ENCODE measurements around the gene GABRB1. TPM values are rescaled to one million over a fixed set of nuclear protein-coding genes. Genes with fewer than 3 reads are reported as not detected.

The GABRB1 gene
- total RNA-seq, 1 experiment from 2014 or later = not detected

GRCh38 chr4:47386561-47387235, 355.3 kb downstream of the GABRB1 start:
- H3K4me3 ChIP-seq (ENCODE audit: low read length) = no peak overlapping the region
- no peak overlapping the region for H3K9ac ChIP-seq (ENCODE audit: low read length)
- TF ChIP-seq CTCF (conservative IDR thresholded peaks at IDR 0.05; ENCODE audit: low read depth, low read length) (no peak), EZH2phosphoT487 (IDR thresholded peaks at IDR 0.05; ENCODE audit: borderline replicate concordance, low read length) (no peak), EZH2 (IDR thresholded peaks at IDR 0.05; ENCODE audit: low read length, unreplicated experiment) (no peak)
- CTCF ChIA-PET = no interaction called here
- no peak overlapping the region for H2AFZ ChIP-seq (ENCODE audit: low read length)
- BruUV-seq (replicated peaks) = no TSS peak
- no peaks in the 10 kb centered on the region; the same call in 1 of the 2 replicates for H3K36me3 ChIP-seq (ENCODE audit: low read depth, low read length)
- 0 out of 2 replicates have a peak, but pooled peaks cover 4% of the 10 kb centered on the region for H3K27me3 ChIP-seq (ENCODE audit: low read length)
- POLR2A ChIA-PET (ENCODE audit: unreplicated experiment) = no interaction called here
- ATAC-seq (no peak), DNase-seq (no peak)
- H3K9me2 ChIP-seq (replicated peaks; ENCODE audit: low read length) = no peaks in the 10 kb centered on the region
- H3K27ac ChIP-seq (ENCODE audit: low read length) = no peak overlapping the region
- H3K4me2 ChIP-seq (ENCODE audit: low read length) = no peak overlapping the region
- H3F3A ChIP-seq (ENCODE audit: low read length, unreplicated experiment) = no peaks in the 10 kb centered on the region
- no peaks in the 10 kb centered on the region for H3K4me1 ChIP-seq (ENCODE audit: insufficient read depth, low read length)
- intact Hi-C loops (cut with micrococcal nuclease) = no loop called here
- H4K20me1 ChIP-seq (ENCODE audit: low read length) = no peaks in the 10 kb centered on the region
- H3K79me2 ChIP-seq (ENCODE audit: low read length) = no peaks in the 10 kb centered on the region
- H3K9me3 ChIP-seq (ENCODE audit: low read length) = no peaks in the 10 kb centered on the region

DNA sequence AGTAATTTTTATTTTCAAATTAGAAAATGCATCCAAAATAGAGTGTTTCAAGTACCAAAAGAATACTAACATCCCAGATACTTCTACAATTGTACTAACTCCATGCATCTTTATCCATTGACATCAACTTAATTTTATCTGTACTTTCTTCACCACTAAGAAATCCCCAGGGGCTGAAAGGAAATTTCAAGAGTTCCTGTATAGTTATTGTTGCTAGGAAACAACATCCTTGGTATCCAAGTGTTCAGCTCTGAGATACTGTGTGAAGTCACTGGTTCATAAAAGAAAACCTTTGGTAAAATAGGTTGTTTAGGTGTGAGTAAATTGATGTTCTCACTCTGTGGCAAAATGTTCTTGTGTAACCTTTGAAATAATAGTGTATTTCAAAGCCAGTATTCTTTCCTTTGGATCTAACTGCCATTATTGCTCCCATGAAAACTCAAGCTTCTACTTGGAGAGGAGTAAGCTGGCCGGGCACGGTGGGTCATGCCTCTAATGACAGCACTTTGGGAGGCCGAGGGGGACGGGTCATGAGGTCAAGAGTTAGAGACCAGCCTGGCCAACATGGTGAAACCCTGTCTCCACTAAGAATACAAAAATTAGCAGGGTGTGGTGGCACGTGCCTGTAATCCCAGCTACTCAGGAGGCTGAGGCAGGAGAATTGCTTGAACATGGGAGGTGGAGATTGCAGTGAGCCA, 359.2 kb downstream of the GABRB1 start:
- H3K79me2 ChIP-seq (ENCODE audit: low read length) = no peaks in the 10 kb centered on the region
- no peak overlapping the region for H3K4me2 ChIP-seq (ENCODE audit: low read length)
- H3K4me3 ChIP-seq (ENCODE audit: low read length) = no peak overlapping the region
- H3K27me3 ChIP-seq (ENCODE audit: low read length) = 0 out of 2 replicates have a peak, but pooled peaks cover 9% of the 10 kb centered on the region
- TF ChIP-seq EZH2 (IDR thresholded peaks at IDR 0.05; ENCODE audit: low read length, unreplicated experiment) (no peak), CTCF (conservative IDR thresholded peaks at IDR 0.05; ENCODE audit: low read depth, low read length) (no peak), EZH2phosphoT487 (IDR thresholded peaks at IDR 0.05; ENCODE audit: borderline replicate concordance, low read length) (no peak)
- no peaks in the 10 kb centered on the region for H3K9me2 ChIP-seq (replicated peaks; ENCODE audit: low read length)
- H3F3A ChIP-seq (ENCODE audit: low read length, unreplicated experiment) = no peaks in the 10 kb centered on the region
- BruUV-seq (replicated peaks) = no TSS peak
- H3K4me1 ChIP-seq (ENCODE audit: insufficient read depth, low read length) = no peaks in the 10 kb centered on the region
- no peak for ATAC-seq
- DNase-seq = no peak
- no peak overlapping the region for H3K27ac ChIP-seq (ENCODE audit: low read length)
- no peaks in the 10 kb centered on the region for H3K9me3 ChIP-seq (ENCODE audit: low read length)
- H2AFZ ChIP-seq (ENCODE audit: low read length) = no peak overlapping the region
- intact Hi-C loops (cut with micrococcal nuclease) = no loop called here
- CTCF ChIA-PET = no interaction called here
- POLR2A ChIA-PET (ENCODE audit: unreplicated experiment) = no interaction called here
- no peaks in the 10 kb centered on the region for H4K20me1 ChIP-seq (ENCODE audit: low read length)
- H3K9ac ChIP-seq (ENCODE audit: low read length) = no peak overlapping the region
- H3K36me3 ChIP-seq (ENCODE audit: low read depth, low read length) = no peaks in the 10 kb centered on the region

- Histone ChIP-seq H3K27me3 (ENCODE audit: low read length) (0 out of 2 replicates have a peak, but pooled peaks cover 9% of the 10 kb centered on the region), H3K9ac (ENCODE audit: low read length) (no peak overlapping the region), H3F3A (ENCODE audit: low read length, unreplicated experiment) (no peaks in the 10 kb centered on the region), H4K20me1 (ENCODE audit: low read length) (no peaks in the 10 kb centered on the region), H3K9me3 (ENCODE audit: low read length) (no peaks in the 10 kb centered on the region), H3K4me3 (ENCODE audit: low read length) (no peak overlapping the region), H3K4me1 (ENCODE audit: insufficient read depth, low read length) (no peaks in the 10 kb centered on the region), H3K36me3 (ENCODE audit: low read depth, low read length) (no peaks in the 10 kb centered on the region), H3K27ac (ENCODE audit: low read length) (no peak overlapping the region), H3K4me2 (ENCODE audit: low read length) (no peak overlapping the region), H2AFZ (ENCODE audit: low read length) (no peak overlapping the region), H3K9me2 (replicated peaks; ENCODE audit: low read length) (no peaks in the 10 kb centered on the region), H3K79me2 (ENCODE audit: low read length) (no peaks in the 10 kb centered on the region)
- ATAC-seq (no peak), DNase-seq (no peak)
- CTCF ChIA-PET = no interaction called here
- BruUV-seq (replicated peaks) = no TSS peak
- TF ChIP-seq CTCF (conservative IDR thresholded peaks at IDR 0.05; ENCODE audit: low read depth, low read length) (no peak), EZH2 (IDR thresholded peaks at IDR 0.05; ENCODE audit: low read length, unreplicated experiment) (no peak), EZH2phosphoT487 (IDR thresholded peaks at IDR 0.05; ENCODE audit: borderline replicate concordance, low read length) (no peak)
- intact Hi-C loops (cut with micrococcal nuclease) = no loop called here
- POLR2A ChIA-PET (ENCODE audit: unreplicated experiment) = no interaction called here
Observed at GRCh38 chr4:47391256-47391655, 359.9 kb downstream of the GABRB1 start.
